SK-N-SH treated with all-trans-retinoic acid at 6 μM for 48 hours (cell line): ENCODE measurements around the gene MUSTN1.

Experiments used
- ESRRG ChIP-seq: fragments of 250-450 bp; sonication (Bioruptor Pico); IDR thresholded peaks from 2 replicates; pipeline ENCODE4 v1.6.1; 2021; ENCODE audit warnings: mild to moderate bottlenecking
- OSR1 ChIP-seq: fragments of 250-450 bp; sonication (Bioruptor Pico); IDR thresholded peaks from 2 replicates; pipeline ENCODE4 v1.8.0; 2022; ENCODE audit warnings: moderate library complexity, mild to moderate bottlenecking, inconsistent platforms
- TF ChIP-seq, protein P1 (sequence below): fragments of 250-450 bp; sonication (Bioruptor Pico); IDR thresholded peaks from 2 replicates; pipeline ENCODE4 v1.5.1; 2020; ENCODE audit warnings: low read depth, mild to moderate bottlenecking, moderate library complexity

DNA sequence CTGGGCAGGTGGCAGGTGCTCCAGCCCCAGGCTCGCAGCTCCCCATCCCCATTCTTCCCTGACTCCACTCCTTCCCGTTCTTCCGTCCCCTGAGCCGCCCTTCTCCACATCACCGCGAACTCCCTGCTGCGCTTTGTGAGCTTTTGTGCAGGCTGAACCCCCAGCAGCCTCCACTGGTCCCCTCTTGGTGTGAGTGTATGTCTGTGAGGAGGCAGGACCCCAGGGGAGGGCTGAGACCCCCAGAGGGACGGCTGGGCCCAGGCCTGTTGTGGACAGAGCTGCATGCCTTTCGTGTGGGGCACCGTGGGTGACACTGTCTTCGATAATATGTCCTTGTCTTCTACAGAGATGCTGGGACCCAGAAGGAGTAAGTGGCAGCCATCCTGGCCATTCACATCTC, 47.6 kb downstream of the MUSTN1 start:
- TF ChIP-seq, protein P1, sequence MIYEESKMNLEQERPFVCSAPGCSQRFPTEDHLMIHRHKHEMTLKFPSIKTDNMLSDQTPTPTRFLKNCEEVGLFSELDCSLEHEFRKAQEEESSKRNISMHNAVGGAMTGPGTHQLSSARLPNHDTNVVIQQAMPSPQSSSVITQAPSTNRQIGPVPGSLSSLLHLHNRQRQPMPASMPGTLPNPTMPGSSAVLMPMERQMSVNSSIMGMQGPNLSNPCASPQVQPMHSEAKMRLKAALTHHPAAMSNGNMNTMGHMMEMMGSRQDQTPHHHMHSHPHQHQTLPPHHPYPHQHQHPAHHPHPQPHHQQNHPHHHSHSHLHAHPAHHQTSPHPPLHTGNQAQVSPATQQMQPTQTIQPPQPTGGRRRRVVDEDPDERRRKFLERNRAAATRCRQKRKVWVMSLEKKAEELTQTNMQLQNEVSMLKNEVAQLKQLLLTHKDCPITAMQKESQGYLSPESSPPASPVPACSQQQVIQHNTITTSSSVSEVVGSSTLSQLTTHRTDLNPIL (CRISPR knock-in tag) = no peak
- TF ChIP-seq OSR1 (no peak), ESRRG (CRISPR knock-in tag) (no peak)
